ENCODE results near the gene INAFM1.

The INAFM1 gene

DNA sequence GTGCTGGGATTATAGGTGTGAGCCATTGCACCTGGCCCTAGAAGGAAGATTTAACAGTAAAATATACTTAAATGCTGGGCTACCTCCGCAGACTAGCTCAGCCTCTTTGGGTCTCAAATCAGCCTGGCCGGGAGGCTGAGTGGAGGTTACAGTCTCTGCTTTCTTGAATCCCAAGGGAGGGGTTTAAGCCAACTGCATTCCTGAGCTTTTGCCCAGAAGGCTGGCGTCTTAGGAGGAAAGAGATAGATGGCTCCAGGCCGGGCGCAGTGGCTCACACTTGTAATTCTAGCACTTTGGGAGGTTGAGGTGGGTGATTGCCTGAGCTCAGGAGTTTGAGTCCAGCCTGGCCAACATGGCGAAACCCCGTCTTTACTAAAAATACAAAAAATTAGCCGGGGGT lies 34.4 kb downstream of the INAFM1 start:
- in situ Hi-C loops (cut with MboI; ENCODE audit: low sequenced_read_pairs) = no loop called here

DNA sequence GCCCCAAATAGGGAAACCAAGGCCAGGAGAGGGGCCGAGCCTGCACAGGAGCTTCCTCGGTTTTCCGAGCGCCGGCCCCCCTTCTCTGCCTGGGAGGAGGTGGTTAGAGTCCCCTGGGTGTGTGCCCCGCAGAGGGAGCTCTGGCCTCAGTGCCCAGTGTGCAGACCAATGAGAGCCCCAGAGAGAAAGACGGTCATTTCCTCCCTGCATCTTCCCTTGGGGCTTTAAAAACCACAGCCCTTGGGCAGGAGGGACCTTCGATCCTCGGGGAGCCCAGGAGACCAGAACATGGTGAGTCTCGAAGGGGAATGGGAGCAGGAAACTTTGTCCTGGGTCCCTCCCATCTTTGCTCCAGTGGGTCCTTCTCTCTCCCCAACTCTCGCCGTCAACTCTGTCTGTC lies 34.9 kb downstream of the INAFM1 start, which contains the start of gene C5AR1:
TSS of gene C5AR1 (plus strand) at position 254 of the 400 bp plus-strand sequence. CDS start at position 289, 35 bp downstream.
- in situ Hi-C loops (cut with MboI; ENCODE audit: low sequenced_read_pairs) = no loop called here

DNA sequence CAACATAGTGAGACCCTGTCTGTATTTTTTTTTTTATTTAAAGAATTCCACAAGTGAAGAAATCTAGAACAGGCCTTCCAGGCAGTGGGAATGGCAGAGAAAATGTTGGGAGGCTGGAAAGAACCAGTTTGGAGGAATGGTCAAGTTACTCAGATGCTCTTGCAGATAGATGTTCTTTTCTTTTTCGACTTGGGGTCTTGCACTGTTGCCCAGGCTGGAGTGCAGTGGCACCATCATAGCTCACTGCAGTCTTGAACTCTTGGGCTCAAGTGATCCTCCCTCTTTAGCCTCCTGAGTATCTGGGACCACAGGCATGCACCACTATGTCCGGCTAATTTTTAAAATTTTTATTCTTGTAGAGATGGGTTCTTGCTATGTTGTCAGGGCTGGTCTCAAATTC lies 35.6 kb downstream of the INAFM1 start:
- in situ Hi-C loops (cut with MboI; ENCODE audit: low sequenced_read_pairs) = no loop called here

DNA sequence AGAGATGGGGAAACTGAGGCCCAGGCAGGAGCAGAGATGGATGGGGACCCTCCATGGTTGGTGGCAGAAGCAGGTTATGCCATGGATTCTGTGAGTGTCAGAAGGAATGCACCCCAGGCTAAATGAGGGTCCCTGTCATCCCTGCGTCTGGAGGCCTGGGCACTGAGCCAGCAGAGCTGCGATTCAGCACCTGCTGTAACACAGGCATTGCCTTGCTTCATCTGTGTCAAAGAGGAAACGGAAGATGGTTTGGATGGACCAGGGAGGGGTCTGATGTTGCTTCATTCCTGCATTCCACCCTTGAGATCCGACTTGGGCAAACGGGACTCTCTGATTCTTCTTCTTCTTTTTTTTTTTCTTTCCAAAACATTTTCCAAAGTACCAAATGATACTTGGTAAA lies 36.1 kb downstream of the INAFM1 start:
- in situ Hi-C loops (cut with MboI; ENCODE audit: low sequenced_read_pairs) = no loop called here

DNA sequence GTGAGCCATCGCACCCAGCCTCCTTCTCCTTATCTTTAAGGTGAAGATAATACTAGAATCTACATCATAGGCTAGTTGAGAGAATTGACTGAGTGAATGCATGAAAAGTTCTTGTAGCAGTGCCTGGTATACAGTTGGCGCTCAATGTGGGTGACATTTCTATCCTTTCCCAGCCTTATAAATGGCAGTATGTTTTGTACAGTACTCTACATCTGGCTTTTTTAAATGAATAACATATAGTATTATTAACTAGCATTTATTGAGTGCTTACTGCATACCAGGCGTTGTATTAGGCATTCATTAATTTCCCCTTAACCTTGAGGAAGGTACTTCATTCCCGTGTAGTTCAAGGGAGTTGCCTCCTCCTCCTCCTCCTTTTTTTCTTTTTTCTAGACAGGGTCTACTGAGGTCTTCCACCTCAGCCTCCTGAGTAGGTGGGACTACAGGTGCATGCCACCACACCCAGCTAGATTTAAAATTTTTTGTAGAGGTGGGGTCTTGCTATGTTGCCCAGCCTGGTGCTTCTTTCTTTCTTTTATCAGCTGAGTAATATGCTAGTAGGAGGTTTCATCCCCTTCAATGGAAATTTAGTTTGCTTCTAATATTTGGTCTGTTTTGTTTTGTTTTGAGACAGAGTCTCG lies 37.8 kb downstream of the INAFM1 start:
- in situ Hi-C loops (cut with MboI; ENCODE audit: low sequenced_read_pairs) = no loop called here

DNA sequence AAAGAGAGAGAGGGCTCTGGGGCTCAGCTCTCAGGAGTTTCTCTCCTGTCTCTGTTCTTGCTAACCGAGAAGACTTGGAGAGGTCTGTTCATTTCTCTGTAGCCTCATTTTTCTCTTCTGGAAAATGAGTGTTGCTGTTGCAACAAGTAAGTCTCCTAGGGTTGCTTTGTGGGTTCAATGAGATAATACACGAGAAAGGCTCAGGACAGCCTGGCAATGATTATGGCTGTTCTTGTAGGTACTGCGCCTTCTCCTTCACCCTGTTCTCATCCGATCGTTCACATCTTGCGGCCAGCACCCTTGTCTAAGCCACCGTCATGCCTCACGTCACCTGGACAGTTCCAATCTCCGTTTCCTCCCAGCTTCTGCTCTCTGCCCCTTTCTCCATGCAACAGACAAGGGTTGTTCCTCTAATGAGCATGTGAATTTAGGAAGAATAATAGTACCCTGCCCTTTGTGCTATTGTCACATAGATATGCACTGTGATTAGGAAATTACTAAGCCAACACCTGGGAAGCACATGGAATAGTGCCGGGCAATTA lies 39.1 kb downstream of the INAFM1 start:
- in situ Hi-C loops (cut with MboI; ENCODE audit: low sequenced_read_pairs) = no loop called here

DNA sequence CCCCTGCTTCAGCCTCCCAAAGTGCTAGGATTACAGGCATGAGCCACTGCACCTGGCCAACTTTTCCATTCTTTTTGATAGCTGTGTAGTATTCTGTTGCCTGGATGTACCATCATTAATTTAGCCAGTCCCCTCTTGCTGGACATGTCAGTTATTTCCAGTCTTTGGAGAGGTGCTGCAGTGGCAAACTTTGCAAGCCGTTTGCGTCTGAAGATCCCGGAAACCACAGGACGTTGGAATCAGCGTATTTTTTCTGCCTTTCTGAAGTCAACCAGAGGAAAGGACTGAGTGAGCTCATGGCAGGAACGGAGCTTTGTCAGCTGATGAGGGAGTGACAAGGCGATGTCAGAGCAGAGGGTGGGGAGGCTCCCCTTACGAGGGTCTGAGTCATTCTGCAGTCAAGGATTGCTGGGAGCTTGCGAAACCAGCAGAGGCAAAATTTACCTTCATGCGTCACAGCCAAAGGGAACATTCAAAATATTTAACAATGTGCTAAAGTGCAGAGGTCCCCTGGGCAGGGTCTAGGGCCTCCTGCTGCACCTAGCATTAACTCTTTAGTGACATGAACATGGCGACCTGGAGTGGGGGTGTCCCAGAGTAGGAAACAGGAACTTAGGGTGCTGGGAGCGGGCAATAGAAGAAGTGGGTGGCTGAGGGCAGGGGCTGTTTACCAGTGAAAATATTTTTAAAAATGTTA lies 40.6 kb downstream of the INAFM1 start:
- in situ Hi-C loops (cut with MboI; ENCODE audit: low sequenced_read_pairs) = no loop called here

DNA sequence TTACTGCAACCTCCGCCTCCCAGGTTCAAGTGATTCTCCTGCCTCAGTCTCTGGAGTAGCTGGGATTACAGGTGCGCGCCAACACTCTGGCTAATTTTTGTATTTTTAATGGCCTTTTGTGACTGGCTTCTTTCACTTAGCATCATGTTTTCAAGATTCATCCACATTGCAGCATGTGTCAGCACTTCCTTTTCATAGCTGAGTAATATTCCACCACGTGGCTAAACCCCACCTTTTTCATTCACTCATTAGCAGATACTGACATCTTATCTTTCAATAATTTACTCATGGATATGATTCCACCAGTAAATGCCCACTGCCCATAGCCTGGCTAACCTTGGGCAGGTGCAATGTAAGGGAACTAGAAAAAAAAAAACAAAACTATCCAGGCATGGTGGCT lies 41.8 kb downstream of the INAFM1 start:
- in situ Hi-C loops (cut with MboI; ENCODE audit: low sequenced_read_pairs) = no loop called here

DNA sequence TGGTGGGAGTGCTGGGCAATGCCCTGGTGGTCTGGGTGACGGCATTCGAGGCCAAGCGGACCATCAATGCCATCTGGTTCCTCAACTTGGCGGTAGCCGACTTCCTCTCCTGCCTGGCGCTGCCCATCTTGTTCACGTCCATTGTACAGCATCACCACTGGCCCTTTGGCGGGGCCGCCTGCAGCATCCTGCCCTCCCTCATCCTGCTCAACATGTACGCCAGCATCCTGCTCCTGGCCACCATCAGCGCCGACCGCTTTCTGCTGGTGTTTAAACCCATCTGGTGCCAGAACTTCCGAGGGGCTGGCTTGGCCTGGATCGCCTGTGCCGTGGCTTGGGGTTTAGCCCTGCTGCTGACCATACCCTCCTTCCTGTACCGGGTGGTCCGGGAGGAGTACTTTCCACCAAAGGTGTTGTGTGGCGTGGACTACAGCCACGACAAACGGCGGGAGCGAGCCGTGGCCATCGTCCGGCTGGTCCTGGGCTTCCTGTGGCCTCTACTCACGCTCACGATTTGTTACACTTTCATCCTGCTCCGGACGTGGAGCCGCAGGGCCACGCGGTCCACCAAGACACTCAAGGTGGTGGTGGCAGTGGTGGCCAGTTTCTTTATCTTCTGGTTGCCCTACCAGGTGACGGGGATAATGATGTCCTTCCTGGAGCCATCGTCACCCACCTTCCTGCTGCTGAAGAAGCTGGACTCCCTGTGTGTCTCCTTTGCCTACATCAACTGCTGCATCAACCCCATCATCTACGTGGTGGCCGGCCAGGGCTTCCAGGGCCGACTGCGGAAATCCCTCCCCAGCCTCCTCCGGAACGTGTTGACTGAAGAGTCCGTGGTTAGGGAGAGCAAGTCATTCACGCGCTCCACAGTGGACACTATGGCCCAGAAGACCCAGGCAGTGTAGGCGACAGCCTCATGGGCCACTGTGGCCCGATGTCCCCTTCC lies 45.5 kb downstream of the INAFM1 start:
- in situ Hi-C loops (cut with MboI; ENCODE audit: low sequenced_read_pairs) = no loop called here

DNA sequence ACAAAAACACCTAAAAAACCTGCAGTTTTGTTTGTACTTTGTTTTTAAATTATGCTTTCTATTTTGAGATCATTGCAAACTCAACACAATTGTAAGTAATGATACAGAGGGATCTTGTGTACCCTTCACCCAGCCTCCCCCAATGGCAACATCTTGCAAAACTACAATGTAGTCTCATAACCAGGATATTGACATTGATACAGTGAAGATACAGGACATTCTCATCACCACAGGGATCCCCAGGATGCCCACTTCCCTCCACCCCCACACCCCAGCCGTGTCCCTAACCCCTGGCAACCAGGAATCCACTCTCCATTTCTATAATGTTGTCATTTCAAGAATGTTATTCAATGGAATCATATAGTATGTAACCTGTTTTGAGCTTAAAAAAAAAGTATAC lies 46.9 kb downstream of the INAFM1 start:
- in situ Hi-C loops (cut with MboI; ENCODE audit: low sequenced_read_pairs) = no loop called here

DNA sequence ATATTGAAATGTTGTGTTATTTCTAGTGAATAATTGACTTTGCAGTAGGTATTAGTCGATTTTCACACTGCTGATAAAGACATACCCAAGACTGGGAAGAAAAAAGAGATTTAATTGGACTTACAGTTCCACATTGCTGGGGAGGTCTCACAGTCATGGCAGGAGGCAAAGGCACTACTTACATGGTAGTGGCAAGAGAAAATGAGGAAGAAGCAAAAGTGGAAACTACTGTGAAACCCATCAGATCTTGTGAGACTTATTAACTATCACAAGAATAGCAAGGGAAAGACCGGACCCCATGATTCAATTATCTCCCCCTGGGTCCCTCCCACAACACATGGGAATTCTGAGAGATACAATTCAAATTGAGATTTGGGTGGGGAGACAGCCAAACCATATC lies 47.4 kb downstream of the INAFM1 start:
- in situ Hi-C loops (cut with MboI; ENCODE audit: low sequenced_read_pairs) = no loop called here

DNA sequence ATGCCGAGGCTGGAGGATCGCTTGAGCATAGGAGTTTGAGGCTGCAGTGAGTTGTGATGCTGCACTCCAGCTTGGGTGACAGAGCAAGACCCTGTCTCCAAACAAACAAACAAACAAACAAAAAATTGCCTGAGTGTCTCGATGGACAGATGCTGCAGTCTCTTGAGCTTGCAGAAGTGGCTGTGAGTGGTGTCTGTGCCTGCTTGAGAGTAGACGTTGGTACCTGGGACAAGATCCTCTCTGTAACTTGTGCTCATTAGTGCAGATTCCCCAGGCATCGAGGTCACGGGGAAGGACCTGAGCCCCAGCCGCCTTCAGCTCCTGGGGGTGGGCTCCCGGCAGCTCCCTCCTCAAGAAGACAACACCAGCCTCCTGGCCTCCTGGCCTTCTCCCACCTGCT lies 48.7 kb downstream of the INAFM1 start:
- in situ Hi-C loops (cut with MboI; ENCODE audit: low sequenced_read_pairs) = no loop called here

DNA sequence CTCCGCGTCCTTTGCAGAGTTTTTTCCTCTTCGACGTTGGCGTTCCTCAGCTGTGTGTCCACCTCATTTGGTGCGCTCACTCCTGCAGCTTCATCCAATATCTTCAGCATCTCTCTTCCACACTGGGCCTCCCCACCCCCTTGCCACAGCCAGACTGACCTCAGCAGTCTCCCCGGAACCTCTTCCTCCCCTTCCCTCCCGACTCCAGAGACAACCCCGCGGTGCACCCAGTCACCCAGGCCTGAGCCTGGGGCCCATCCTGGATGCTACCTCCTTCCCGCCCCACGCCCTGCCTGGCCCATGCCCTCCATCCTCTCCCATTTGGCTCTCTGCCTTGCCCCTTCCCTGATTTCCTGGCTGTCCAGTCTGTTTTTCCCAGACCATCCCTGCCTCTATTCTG lies 49.2 kb downstream of the INAFM1 start:
- in situ Hi-C loops (cut with MboI; ENCODE audit: low sequenced_read_pairs) = no loop called here

DNA sequence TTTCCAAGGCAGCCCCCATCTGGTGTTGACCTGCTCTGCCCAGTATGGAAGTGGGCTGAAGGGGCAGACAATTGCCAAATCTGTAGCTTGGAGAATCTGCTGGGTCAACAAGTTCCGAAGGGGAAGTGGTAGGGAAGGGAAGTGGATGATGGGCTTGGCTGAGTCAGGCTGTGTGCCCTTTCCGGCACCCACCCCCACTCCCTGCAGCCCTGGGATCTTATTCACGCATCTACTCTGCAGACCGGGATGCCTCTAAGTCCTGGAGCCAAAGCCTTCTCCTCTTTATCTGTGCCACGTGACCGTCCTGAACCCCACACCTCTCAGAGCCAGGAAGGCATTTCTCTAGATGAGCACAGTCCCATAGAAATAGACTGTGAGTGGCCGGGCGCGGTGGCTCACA lies 49.8 kb downstream of the INAFM1 start:
- in situ Hi-C loops (cut with MboI; ENCODE audit: low sequenced_read_pairs) = no loop called here
